GM19324 (cell line): ENCODE measurements around the gene CALHM4.

Experiments used
- ATAC-seq: cut with Tn5 transposase; IDR thresholded peaks from one replicate; pipeline ENCODE4 v1.9.1; 2021; ENCODE audit warnings: mild to moderate bottlenecking, moderate library complexity; ENCODE audit not compliant: unreplicated experiment, low FRiP score

Gene CALHM4, protein sequence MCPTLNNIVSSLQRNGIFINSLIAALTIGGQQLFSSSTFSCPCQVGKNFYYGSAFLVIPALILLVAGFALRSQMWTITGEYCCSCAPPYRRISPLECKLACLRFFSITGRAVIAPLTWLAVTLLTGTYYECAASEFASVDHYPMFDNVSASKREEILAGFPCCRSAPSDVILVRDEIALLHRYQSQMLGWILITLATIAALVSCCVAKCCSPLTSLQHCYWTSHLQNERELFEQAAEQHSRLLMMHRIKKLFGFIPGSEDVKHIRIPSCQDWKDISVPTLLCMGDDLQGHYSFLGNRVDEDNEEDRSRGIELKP

DNA sequence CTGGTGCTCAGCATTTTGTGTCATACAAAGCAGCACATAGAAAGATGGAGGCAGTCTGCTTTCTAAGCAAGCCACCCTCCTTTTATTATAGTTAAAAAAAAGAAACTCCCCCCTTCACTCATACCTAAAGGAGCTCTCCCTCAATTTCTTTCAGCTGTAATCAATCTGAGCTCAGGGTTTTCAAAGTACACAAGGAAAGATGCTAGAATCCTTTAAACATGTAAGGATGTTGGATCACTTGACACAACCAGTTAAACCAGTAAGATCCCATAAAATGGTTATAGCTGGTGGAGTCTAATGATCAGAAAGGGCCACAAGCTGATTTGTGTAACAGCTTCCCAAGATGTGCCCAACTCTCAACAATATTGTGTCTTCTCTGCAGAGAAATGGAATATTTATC lies at the start of gene CALHM4:
Gene CALHM4, plus strand, starts transcription at position 301 of the 400 bp plus-strand sequence. Its CDS starts 43 bp downstream, at position 344.
- ATAC-seq, result no peak

DNA sequence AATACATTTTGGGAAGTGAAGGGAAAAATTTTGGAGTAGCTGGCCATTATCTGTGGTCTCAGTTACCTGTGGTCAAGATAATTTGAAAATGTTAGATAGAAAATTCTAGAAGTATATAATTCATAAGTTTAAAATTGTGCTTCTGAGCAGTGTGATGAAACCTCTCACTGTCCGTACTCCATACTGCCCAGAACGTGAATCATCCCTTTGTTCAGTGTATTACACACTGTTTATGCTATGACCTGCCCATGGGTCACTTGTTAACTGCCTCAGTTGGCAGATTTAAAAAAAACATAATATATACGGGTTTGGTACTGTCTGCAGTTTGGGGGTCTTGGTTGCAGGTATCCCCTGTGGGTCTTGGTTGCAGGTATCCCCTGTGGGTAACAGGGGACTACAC lies 46.2 kb upstream of the CALHM4 start:
- no peak for ATAC-seq

DNA sequence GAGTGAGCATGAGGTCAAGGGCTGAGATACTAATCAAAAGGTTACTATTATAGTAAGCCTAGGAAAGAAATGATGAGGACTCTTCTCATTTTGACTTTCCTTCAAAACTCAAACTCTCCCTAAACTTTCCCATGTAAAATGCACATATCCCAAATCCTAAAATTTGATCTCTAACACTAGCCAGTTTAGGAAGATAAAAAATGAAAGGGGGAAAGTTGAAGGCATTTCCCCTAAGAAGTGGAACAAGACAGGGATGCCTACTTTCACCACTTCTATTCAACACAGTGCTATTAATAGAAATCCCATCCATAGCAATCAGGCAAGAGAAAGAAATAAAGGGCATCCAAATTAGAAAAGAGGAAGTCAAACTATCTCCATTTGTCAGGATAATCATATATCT lies 45.0 kb upstream of the CALHM4 start:
- ATAC-seq, result no peak

DNA sequence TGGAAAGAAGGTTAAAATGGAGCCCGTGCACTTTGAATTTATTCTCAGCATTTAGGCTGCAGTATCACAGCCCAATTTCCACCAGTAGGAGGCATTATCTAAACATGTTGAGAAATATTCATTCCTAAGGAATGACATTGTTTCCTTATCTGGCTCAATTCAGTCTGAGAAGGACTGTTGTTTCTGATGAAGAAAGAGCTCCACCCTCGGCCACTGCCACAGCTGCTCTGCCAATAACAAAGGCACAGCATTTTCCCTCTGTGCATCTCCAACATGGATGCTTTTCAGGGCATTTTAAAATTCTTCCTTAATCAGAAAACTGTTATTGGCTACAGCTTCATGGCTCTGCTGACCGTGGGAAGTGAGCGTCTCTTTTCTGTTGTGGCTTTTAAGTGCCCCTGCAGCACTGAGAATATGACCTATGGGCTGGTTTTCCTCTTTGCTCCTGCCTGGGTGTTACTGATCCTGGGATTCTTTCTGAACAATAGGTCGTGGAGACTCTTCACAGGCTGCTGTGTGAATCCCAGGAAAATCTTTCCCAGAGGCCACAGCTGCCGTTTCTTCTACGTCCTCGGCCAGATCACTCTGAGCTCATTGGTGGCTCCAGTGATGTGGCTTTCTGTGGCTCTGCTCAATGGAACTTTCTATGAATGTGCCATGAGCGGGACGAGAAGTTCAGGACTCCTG lies 42.0 kb upstream of the CALHM4 start, which contains the start of gene CALHM5:
Gene CALHM5, plus strand, starts transcription at position 216 of the 687 bp plus-strand sequence. Its CDS starts 58 bp downstream, at position 274.
- no peak for ATAC-seq

DNA sequence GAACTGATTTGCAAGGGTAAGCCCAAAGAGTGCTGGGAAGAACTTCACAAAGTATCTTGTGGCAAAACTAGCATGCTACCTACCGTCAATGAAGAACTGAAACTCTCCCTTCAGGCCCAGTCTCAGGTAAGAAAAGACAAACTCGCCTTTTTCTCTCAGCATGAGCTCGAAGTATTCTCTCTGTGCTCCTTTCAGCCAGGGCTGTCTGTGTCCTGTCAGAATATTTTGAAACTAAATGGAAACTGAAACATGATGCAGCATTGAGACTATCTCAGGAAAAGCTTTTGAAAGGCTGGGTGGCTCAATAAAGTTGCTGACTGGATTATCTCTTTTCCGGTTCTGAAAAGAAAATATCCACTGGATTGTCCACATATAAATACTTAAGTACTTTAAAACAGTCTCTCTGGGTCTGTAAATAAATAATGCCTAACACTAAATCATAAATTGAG lies 41.4 kb upstream of the CALHM4 start:
- peak; percentile 87 for ATAC-seq

DNA sequence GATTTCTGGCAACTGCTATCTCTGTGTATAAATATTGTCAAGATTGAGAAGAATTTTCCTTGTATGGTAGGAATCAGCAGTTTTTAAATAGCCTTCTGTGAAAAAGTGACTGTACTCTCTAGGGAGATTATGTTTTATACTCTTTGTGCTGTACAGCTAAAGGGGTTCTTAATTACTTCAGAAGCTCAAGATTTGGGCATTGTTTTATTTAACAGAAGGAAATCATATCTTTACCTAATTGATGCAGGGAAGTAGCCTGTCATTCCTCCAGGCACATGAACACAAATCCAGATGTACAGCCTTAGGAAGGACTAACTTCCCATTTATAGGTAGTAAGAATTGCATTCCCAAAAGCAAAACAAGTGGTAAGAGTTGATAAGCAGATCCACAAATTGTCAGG lies 40.8 kb upstream of the CALHM4 start:
- ATAC-seq, result no peak

DNA sequence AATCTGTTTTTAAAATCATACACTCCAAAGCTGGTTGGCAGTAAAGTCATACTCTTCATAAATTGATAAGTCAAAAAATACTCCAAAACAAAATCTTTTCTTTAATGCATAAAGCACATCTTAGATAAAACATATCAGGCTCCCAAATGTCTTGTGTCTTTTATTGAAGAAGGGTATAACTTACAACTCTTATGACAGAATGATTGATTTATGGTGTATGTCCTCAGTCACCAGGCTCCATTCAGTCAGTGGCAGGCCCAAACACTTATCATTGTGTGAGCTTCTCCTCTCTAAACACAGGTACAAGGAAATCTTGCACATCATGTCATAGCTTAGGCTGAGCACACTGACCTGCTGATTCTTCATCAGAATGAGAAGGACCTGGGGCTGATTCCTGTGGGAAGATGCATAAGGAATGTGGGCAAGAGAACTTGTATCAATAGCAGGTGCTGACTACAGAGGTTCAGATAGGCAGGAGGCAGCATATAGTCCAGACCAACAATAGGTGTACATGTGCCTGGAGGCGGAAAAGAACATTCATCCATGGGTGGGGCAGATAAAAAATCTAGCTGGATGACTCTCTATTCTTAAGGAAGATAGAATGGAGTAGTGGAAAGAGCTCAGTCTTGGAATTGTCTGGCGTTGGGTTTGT lies 40.2 kb upstream of the CALHM4 start:
- no peak for ATAC-seq

DNA sequence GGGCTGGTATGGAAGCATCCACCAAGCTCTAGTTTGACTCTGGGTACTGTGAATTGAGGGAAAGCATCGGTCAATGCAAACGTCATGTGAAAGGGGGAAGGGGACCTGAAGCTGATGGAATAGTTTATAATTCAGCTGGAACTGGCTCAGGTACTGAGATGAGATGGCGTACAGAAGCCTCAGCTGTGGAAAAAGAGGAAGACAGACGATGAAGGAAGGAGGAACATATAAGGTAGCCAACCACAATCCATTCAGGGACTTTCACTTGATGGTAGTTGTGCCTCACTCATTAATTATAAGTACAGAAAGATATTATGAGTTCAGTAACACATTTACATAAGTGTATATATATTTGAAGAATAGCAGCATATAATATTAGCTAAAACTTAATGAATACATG lies 39.4 kb upstream of the CALHM4 start:
- no peak for ATAC-seq

DNA sequence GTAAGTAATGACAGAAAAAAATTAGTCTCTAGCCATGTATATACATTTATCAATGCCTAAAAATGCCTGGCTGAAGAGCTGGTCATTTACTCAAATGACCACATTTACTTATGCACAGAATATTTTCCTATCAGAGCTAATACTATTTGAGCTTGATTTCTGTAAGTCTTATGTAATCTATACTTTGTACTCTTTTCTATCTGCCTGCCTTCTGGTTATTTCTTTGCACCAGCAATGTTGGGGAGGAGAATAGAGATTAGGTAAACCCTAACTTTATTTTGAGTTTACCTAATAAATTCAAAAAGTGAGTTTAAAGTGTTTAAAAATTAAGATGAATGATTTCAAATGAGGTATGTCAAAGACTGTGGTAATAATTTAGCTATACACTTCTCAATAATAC lies 38.4 kb upstream of the CALHM4 start:
- ATAC-seq, result no peak

DNA sequence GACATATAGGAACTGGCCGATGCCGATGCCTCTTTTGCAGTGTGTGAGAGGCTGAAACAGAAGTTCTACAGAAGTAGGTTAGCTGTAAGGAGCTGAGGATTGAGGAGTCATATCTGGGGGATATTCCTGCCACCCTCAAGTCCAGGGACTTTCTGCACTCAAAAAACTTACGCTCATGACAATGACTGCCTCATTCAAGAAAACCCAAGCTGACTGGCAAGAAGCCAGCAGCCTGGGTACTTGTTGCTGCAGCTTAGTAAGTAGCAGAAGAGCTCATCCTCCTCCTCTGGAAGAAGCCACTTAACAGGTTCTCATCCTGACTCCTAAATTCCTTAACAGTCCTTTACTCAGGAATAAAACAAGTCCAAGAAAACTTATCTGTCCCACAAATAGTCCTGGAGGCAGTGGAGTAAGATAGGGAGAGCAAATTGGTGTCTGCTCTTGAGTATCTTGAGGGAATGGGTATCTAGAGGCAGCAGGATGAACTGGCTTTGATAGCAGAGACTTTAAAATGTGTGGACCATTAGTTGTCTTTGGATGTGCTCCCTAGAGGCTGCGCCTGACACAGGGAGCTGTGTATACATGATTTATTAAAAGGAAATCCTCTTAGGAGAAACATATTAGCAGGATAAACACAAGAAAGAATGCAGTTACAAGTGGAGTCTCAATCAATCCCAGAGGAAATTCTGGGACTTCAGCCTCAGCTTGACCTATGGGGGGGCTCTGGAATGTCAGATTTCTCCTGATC lies 34.8 kb upstream of the CALHM4 start:
- no peak for ATAC-seq

DNA sequence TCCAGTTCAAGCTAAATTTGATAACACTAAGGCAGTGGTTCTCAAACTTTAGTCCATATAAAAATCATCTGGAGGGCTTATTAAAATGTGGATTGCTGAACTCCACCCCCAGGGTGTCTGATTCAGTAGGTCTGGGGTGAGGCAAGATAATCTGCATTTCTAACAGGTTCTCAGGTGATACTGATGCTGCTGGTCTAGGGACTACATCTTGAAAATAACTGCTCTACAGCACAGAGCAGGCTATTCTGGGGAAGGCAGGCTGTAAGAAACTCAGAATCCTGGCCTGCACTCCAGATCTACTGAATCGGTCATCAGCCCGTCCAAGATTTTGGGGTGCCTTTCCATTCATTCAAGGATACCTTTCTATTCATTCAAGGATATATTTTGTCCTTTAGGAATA lies 30.7 kb upstream of the CALHM4 start:
- no peak for ATAC-seq

DNA sequence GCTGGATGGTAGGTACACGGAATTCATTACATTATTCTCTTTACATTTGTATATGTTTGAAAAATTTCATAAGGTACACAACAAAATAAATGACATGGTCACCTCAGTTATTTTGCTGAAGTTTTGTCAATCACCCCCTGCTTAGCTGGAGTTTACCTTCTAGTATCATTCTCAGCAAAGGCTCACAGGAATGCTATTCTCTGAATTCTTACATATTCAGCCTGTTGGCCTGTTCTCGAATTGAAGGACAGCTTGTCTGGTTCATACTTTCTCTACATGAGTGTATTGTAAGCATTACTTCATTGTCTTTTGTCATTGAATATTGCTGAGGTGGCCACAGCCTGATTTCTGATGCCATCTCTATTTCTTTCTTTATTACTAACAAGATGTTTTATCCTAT lies 29.3 kb upstream of the CALHM4 start:
- ATAC-seq, result no peak

DNA sequence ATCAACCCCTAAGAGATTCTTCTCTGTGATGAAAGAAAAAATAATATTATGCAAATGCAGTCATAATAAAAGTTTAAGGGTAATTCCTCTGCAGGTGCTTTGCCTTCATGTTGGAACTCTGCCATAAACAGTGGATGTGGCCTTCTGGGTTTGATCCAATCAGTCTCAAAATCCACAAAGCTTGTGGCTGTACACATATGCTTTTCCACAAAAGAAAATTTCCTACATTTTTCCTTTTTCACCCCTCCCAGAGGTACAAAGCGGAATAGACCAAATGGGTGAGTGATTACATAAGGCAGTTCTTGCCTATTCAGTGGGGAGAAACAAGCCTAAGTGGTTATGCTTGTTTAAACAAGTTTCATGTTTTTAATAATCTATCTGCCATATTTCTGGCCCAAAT lies 25.4 kb upstream of the CALHM4 start:
- no peak for ATAC-seq

DNA sequence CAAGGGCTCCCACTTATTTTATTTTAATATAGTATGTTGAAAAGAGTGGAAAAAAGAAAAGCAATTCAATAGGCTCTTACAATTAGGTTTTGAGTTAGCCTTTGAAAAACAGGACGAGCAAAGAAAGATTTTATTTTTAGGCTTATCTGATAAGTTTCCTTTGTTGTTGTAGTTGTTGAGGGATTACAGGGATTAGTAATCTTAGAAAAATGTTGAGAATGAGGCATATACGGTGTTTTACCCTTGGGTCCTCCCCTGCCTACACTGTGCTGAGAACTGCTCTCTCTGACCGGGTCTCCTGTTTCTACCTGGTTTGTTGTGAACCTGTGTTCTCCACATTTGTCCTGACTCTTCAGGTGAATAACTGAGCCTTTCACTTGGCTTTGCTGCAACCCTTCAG lies 24.8 kb upstream of the CALHM4 start:
- no peak for ATAC-seq

DNA sequence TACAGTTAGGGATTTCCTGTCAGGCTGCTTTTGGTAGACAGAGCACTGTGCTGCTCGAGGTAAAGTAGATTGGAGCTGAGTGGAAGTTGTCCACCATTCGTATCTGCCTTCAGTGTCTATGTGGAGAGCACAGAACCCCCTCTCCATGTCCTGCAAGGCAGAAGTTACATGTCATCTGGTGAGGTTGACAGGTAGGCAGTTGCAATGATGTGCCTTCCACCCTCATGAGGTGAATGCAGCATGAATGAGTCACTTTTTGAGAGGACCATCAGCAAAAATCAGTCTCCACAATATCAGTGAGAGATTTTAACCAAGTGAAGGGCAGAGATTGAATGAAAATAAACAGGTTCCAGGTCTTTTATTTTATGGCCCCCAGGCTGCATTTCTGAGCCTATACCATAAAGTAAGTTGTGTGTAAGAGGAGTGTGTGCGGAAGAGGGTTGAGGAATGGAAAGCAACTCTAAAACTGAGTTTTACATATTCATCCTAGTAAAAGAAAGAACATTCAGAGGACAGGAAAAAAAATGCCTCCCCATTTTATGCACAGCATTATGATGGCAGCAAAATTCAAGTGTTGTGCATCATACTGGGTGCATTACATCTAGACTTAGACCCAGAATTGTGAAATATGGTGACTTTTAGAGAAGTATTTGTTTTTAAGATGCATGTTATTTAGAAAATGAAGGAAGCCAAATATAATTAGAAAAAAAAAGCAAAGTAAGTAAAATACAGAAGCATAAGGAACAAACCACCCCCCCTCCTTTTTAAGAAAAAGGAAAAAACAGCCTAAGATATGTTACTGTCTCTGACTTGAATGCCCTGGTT lies 23.9 kb upstream of the CALHM4 start:
- ATAC-seq, result no peak

DNA sequence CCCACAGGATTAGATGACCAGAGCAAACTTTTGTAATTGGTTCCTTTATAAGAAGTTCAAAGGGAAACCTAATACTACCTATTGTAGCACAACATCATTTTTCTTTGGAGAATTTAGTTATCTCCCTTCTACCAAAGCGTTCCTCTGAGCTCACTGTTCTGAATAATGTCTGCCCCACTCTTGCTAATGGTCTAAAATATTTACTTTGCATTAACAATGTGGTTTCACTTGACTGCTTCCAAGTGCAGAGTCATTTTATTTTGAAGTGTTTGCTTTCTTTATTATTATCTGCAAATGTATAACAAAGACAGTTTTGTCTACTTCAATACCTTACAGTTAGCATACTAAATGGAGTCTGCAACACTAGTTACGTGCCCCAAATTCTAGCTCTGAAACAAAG lies 23.1 kb upstream of the CALHM4 start:
- ATAC-seq, result no peak

DNA sequence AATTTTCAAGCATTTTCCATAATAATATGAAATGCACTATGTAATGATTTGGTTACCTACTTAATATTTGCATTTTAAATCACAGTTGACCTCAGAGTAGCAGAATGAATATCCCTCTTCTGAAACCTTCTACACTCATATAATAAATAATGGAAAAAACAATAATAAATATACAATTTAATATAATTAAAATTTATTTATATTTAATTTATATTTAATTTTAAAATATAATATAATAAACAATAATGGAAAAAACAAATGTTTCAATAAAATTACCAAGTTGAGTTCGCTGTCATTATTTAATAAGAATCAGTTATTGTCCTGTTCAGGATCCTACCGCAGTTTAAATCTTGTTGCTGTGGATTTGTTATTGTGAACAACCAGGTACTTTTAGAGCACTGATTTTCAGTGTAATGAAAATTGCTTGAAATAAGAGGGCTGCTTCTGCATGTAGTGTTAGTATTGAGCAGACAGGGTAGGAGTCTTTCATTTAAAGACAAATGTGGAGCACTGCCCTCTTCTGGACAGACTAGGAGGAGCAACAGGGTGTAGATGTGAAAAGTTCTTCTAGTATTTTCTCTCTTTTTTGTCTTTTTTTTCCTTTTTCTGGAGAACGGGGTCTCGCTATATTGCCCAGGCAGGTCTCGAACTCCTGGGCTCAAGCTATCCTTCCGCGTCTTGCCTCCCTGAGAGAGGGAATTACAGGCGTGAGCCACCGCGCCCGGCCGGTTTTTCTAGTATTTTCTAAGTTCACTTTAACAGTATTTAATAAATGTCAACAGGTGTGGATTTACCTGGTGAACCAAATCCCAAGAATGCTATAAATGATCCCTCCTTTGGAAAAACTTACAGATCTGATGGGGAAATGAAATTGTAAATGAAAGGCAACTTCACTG lies 21.6 kb upstream of the CALHM4 start:
- no peak for ATAC-seq

DNA sequence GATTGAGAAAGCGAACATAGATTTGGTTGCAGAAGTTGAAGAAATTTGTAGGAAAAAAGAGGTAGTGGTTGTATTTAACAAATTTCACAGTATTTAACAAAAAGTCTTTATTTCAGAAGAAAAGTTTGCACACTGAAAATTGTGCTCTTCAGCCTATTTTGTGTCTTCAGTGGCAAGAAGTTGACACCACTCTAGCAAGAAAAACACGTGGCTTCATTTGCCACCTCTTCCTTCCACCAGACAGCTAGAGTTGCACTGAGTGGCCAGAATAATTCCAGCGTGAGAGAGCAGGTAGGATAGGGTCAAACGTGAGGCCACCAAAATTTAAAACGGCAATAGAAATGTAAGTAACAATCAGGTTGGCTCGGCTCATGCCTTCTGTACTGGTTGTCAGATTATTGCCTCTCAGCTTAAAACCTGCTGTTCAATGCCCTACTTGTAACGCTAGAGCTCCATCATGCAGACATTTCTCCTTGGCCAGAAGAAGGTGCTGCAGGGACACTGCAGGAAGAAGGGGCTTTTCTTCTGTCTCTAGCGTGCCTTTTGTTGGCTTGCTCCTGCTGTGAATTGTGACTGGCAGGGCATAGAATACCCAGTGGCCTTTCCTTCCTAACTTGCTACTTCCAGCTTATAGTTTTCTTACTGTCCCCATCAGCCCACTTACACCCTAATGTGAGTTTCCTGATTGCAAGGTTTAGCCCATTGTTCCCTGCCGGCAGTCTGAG lies 20.2 kb upstream of the CALHM4 start:
- no peak for ATAC-seq
